Ovary (tissue), 3 donors: ENCODE results near the gene LIN28A.

Experiments
- CTCF ChIP-seq, 3 donors: fragments of 450-650 bp in 2 of 3; fragments of 200-600 bp in 1 of 3; IDR thresholded peaks; one replicate each; pipeline versions ENCODE4 v1.5.1 to v1.8.0; 2016 to 2022; ENCODE audit warnings: antibody characterized with exemption in 3 of 3, mild to moderate bottlenecking in 1 of 3
- EP300 ChIP-seq: sonication (generic); formaldehyde crosslinking; IDR thresholded peaks from one replicate; pipeline ENCODE4 v1.6.1; 2017; ENCODE audit warnings: antibody characterized with exemption
- POLR2A ChIP-seq: fragments of 450-650 bp; IDR thresholded peaks from one replicate; pipeline ENCODE4 v1.6.1; 2017; ENCODE audit warnings: antibody characterized with exemption, mild to moderate bottlenecking, moderate library complexity
- donor health status: DM: no; HTN: no; CAD: no.

GRCh38 chr1:26372039-26372438 is 38.6 kb upstream of the LIN28A start:
- no peak for TF ChIP-seq CTCF (IDR thresholded peaks at IDR 0.05)
- no peak for TF ChIP-seq POLR2A
- no peak for TF ChIP-seq EP300
